NCI-H2081 treated with DMSO at 0.1 percent for 48 hours (cell line): ENCODE results near the gene SLCO1A2.
"Not testable (repeated sequence)": the region's sequence is repeated elsewhere in the genome, so short reads cannot be mapped to it uniquely, and the experiment has no call there.

ENCODE experiments used
- DNase-seq: peaks from one replicate; lab custom pipeline; 2025; lab: John Stamatoyannopoulos, UW

Gene SLCO1A2, protein sequence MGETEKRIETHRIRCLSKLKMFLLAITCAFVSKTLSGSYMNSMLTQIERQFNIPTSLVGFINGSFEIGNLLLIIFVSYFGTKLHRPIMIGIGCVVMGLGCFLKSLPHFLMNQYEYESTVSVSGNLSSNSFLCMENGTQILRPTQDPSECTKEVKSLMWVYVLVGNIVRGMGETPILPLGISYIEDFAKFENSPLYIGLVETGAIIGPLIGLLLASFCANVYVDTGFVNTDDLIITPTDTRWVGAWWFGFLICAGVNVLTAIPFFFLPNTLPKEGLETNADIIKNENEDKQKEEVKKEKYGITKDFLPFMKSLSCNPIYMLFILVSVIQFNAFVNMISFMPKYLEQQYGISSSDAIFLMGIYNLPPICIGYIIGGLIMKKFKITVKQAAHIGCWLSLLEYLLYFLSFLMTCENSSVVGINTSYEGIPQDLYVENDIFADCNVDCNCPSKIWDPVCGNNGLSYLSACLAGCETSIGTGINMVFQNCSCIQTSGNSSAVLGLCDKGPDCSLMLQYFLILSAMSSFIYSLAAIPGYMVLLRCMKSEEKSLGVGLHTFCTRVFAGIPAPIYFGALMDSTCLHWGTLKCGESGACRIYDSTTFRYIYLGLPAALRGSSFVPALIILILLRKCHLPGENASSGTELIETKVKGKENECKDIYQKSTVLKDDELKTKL

DNA sequence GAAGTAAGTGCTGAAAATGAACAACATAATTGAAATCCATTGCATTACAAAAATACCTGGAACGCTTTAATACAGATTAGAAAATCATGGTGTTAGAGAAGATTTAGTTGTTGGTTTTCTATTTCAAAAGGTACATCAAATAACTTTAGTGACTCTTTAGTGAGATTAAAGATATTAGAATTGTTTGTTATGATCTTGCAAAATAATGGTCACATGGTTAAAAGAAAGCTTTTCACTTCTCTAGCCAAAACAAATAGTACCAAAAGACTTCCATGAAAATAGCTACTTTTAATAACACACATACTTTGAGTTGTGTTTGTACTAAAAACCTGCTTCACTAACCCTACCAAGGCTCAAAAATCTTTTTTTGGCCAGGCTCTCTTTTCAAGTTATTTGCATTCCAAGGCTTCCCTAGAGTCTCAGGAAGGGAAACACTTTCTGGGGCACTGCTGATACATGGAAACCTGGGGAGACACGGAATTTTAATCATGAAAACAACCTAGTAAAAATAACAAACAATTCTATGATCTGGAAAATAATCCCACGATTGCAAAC is at the start of gene SLCO1A2:
SLCO1A2 (minus strand) TSS at position 147 of the 555 bp plus-strand sequence. CDS start 270 bp downstream, outside the sequence.
- no peak for DNase-seq

DNA sequence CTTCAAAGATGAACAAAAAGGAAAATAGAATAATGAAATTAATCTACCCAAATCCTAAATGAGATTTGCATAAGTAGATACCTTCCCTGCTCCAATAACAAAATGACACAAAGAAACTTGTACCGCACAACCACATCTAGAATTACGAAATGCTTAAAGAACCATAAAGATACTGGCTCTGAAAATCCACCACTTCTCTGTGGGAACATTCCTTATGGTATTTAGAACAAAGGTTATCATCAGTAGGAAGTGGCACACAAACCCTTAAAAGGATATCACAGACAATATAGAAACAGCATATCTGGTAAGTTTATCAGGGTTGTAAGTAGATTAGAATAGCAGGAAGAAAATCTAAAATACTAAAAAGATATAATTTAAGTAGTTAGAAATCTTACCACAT is 49.5 kb upstream of the SLCO1A2 start:
- DNase-seq: no peak

DNA sequence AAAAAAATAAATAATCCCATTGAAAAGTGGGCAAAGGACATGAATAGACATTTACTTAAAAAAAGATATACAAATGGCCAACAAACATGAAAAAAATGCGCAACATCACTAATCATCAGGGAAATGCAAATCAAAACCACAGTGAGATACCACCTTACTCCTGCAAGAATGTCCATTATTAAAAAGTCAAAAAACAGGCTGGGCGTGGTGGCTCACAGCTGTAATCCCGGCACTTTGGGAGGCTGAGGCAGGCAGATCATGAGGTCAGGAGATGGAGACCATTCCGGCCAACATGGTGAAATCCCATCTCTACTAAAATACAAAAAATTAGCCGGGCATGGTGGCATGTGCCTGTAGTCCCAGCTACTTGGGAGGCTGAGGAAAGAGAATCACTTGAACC is 46.6 kb upstream of the SLCO1A2 start:
- DNase-seq: not testable (repeated sequence)

DNA sequence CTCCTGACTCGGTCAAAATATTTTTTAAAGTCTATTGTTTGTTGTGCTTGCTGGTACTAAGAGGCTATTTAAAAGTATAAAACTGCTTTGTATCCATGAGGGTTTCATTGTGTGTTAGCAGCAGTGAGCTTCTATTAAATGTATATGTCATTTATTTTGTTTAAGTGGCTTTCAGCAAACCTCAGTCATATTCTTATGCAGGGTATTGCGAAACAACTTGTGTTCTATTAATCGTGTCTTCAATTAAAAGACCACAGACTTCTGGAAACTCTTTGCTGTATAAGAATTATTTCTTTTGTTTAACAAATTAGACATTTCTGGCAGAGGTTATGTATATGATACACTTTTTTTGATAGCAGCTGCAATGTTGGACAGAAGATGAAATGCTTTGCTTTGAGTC is 44.5 kb upstream of the SLCO1A2 start:
- DNase-seq: no peak

DNA sequence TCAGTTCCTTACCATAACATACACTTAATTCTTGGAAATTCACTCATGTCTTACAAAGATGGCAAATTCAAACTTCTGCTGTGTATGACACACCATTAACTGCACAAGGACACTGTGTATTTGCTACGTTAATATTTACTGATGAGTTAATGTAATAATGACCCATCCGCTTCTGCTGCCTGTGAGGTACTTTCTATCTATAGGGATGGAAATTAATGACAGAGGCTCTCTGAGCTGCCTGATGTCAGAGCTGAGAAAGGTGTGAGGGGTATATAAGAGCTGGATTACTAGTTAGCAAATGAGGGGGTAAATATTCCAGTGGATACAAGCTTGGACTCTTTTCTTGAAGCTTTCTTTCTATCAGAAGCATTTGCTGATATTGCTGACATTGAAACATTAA is 37.9 kb upstream of the SLCO1A2 start, which contains the start of gene IAPP:
IAPP (plus strand) TSS at position 301 of the 400 bp plus-strand sequence. CDS start 450 bp downstream, outside the sequence.
- DNase-seq: no peak

DNA sequence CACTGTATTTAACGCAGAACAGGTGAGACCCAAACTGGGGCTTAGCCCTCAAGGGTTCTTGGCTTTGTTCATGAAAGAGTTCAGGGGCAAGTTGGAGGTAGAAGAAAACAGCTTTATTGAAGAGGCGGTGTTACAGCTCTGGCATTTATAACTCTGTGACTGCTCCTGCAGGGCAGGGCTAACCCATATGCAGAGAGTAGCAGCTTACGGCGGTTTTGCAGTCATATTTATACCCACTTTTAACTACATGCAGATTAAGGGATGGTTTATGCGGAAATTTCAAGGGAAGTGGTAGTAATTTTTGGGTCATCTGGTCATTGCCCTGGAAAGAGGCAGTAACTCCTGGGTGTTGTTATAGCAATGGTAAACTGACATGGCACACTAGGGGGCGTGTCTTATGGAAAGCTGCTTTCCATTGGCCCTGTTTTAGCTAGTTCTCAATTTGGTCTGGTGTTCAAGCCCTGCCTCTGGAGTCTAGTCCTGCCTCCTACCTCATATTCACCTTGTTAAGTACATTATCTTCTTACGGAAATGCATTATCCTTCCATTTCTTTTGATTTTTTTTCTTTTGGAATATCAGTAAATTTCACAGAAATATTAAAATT is 36.2 kb upstream of the SLCO1A2 start:
- DNase-seq: no peak

DNA sequence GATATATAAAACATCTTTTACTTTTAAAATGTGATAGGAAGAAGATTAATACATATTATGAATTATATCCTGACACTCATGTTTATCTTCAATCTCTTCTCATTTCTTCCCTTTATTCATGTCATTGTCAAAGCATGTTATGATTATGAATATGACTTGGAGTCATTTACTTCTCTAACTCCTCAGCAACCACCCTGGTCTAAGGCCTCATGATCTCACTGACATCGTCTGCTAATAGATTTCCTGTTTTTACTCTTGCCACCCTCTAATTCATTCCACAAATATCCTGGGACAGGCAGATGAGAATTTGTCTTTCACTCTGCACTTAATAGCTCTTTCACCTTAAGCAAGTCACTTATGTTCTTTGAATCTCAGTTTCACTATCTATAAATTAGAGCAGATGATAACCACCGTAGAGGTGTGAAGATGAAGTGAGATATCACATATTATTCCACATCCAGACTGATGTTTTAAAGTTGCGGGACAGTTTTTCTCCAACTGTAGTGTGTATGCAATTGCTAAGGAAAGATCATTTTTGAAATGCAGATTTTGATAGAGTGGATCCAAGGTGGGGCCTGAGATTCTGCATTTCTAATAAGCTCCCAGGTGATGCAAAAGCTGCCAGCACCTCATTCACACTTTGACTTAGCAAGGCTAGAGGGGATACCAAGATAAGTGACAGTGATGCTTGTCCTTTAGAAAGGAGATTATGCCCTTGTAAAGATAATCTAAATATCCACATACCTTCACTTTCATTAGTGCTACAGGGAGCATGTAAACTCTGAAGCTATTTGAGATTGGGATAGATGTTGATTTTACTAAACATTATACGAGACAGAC is 34.6 kb upstream of the SLCO1A2 start:
- DNase-seq: no peak

DNA sequence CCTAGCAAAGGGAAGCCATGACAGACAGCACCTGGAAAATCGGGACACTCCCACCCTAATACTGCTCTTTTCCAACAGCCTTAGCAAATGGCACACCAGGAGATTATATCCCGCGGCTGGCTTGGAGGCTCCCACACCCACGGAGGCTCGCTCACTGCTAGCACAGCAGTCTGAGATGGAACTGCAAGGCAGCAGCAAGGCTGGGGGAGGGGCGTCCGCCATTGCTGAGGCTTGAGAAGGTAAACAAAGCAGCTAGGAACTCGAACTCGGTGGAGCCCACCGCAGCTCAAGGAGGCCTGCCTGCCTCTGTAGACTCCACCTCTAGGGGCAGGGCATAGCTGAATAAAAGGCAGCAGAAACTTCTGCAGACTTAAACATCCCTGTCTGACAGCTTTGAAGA is 25.9 kb upstream of the SLCO1A2 start:
- not testable (repeated sequence) for DNase-seq

DNA sequence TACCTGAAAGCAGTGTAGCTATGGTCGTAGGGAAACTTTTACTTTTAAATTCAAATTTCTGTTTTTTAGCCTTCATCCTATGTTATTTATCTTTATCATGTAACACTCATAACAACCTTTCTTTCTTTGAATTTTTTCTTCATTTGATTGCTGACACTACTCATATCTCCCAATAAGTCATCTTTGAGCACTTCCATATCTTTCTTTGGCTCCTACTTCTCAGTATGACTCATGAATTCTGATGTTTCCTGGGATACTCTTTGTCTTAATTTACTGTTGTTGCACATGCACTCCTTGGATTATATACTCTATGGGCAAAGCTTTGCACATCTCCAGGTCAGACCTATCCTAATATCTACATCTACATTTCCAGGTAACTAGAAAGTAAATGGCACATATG is 19.9 kb upstream of the SLCO1A2 start:
- no peak for DNase-seq

DNA sequence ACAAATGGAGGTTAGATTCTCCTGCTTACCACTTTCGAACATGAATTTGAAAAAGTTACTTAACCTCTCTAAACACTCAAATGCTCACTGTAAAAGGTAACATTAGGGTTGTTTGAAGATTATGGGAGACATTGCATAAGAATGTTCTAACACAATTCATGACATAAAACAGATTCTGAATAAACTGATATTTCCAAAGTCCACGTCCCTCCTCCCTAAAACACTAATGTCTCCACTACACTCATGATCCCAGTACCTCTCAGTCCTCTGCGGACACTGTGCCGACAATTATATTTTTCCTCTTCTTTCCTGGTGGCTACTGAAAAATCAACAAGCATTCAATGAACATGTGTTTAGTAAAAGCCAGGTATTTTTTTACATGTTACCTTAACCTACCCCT is 19.2 kb upstream of the SLCO1A2 start:
- no peak for DNase-seq

DNA sequence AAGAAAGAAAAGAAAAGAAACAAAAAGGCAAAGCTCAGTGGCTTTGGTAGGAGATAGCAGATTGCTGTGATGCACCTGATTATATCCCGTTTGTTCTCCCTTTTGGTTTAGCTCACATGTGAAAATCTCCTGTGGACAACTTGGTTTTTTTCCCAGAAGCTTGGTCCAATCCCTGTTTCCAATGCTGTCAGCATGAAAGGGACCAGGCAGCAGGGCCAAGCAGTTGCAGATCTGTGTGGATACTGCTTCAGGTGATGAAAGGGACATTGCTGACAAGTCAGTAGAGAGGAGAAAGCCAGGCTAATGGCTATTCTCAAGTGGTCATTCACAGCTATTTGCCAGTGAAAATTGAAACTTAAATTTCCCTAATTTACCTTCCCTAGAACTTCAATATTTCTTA is 18.8 kb upstream of the SLCO1A2 start:
- DNase-seq: no peak

DNA sequence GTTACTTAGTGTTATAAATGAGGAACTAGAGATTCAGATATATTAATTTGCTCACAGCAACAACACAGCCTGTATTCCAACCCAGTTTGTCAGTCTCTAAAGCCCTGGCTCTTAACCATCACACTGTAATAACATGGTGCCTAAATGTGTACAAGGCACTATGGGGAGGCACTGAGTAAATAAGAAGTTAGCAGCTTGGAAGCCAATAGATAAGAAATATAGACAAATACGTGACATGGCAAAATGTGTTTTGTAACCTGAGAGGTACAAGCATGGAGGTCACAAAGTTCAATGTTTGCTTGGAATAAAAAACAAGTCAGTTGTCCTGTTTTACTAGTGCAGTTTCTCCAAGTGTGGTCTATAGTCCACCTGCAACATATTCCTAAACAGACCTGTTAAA is 16.3 kb upstream of the SLCO1A2 start:
- peak; percentile 12 for DNase-seq

DNA sequence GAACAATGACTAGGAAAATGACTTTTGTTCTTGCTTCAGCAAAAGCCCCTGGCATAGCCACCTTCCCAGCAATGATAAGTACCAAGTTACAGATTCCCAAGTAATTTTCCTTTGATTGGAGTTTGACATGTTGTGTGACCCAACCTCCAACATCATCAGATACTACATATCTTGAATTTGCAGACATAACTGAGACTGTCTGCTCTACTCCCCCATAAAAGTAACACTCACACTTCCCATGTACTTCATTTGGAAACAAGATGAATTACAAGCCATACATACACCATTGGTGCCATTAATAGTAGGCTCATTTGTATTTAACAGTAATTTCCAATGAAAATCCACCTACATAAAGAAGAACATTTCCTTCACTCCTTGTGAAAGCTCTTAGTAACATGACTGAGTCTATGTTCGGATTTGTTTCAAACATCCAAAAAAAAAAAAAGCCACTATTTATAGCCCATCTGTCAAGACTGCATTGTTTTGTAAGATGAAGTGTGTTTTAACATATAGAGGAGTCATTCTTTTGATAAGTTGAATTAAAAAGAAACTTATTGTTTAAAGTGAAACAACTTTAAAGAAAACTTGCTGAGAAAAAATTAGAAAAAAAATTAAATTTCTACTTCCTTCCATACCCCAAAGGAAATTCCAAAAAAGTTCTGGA is 12.0 kb upstream of the SLCO1A2 start:
- no peak for DNase-seq

DNA sequence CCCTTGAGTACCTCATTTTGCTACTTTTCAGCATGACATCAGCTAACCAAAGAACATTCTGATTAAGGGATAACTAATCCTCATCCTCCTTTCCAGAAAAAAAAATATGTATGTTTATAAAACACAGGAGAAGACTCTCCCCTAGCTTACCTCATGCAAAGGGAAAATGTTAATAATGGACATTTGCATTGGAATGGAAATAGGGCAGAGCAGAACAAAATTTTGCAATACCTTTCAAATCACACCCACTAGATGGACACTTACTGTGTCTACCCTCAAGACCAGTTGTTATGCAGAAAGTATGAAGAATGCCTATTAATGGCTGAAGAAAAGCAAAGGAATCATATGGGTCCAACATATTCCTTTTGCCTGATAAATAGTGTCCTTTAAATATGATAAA is 8.9 kb upstream of the SLCO1A2 start:
- DNase-seq: no peak

DNA sequence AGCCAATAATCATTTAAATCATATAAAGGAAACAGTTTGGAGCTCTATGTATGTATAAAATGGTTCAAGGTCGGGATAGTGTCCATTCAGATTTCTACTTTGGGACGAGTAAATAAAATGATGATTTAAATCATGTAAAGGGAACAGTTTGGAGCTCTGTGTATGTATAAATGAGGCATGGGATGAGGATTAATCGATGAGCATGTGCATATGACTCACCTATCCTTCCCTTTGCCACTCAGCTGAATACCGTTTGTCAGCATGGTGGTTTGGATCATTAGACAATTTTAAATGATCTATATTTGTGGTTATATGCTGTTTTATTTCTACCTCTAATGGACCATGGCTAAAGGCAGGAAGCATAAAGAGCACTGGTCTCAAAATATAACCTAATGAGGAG is 7.1 kb upstream of the SLCO1A2 start:
- DNase-seq: no peak

DNA sequence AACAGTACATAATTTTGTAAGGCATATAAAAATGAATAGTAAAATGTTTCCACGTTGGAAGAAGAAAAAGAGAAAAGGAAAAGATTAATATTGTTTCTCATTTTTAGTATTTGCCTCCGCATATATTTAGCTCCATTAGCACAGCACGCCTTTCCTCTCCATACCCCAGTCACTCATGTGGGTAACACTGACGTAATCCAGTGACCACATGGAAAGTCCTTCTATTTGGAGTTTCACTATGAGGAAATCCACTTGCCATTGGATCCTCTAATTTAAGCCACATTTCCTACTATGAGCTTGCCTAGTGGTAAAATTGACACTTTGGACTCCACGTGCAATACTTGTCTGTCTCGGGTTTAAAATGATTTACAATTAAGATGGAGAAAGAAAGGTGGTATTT is 5.7 kb upstream of the SLCO1A2 start:
- DNase-seq: no peak

DNA sequence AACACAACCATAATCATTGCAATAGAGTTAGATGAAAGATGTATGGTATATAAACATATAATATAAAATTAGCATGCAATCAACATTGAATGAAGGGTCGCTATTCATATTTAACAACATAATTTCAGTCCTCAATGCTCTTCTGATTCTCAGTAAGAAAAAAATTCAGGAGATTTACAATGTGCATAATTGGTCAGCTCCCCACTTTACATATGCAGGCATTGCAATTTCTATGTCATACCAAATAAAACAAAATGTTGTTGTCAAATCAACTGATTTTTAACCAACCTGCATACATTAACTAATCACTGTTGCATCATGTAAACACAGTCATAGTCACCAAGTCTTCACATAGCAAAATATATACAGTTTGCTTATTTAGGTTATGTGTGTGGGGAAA is 5.2 kb upstream of the SLCO1A2 start:
- no peak for DNase-seq

DNA sequence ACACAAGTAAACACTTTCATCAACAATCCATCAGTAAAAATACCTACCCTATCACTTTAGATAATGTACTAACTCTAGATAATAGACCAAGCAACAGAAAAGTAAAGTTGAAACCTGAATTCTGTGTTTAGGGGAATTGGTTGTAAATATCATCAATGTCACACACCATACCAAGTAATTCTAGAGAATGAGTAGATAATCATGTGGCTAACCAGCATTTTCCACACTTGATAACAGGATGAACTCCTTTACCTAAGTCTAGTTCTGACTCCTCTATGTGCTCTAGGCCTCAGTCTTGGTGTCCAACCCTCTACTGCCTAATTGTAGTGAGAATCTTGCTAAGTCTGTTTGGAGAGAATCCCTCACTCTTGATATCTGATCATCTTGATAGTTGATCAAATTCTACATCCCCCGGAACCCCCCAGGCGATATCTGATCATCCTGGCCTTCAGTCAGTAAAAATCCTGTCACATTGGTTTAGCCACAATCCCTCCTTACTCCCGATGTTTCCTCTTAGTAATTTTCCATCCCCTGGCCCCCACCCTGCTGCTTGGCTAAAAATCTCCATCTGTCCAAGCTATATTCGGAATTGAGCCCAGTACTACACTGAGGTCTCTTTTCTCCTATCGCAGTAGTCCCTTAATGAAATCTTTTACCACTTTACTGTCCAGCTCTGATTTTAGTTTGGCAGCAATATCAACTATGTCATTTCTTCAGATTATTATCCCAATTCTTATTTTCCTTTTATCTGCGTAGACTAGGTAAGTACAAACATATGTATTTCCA is 3.4 kb upstream of the SLCO1A2 start:
- no peak for DNase-seq

DNA sequence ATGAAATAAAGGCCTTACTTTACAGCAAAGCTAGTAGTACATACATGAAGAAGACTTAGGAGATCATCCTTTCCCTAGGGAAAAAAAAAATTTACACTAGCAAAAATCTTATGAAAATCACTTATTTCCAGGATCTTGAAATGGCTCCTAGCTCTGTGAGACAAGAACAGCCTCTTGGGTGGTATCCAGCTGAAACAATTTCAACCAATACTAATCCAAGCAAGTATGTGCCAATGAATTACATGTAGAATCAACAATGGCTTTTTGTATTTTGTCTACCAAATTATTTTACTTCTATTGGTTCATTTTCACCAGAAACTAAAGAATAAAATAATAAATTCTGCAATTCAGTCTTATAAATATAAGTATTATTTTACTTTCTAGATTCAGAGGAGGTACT is 2.7 kb upstream of the SLCO1A2 start:
- no peak for DNase-seq

DNA sequence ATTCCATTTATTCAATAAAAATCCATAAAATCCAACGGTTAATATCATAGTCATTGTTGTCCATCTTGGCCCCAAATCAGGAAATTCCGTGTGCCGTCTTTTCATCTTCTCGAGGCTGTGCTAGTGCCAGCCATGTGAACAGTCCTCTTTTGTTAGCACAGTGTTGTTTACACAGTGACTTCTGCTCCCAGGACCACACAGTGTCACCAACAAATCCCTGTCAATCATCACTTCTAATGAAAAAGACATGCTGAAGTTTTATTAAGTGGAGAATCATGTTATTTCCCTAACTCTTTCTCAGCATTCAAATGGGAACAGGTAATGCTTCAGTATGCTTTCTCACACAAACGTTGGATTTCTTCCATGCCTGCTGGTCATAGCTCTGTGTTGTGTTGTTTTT is 1.9 kb upstream of the SLCO1A2 start:
- DNase-seq: no peak
